HCT116 (cell line): ENCODE data around the gene TJP1. TPM values are rescaled to one million over a fixed set of nuclear protein-coding genes. Genes with fewer than 3 reads are reported as not detected.

Experiments used
- ATAC-seq: fragments of 200-7000 bp; cut with Tn5 transposase; 2 replicates; pipeline ENCODE4 v1.9.1; 2020; ENCODE audit warnings: mild to moderate bottlenecking, moderate library complexity
- BruUV-seq: library from RNA; stranded (reverse); fragments of 400-500 nt; replicated peaks from 2 replicates; lab custom pipeline; 2021; lab: Mats Ljungman, UMichigan
- CTCF ChIA-PET: fragments of 300-600 bp; sonication (Branson Sonifier 250); formaldehyde crosslinking; loops from one replicate; lab custom pipeline; 2021; ENCODE audit warnings: antibody characterized with exemption; lab: Charles Lee
- POLR2A ChIA-PET: fragments of 300-600, 350-600 bp; sonication (Branson Sonifier 250); formaldehyde crosslinking; loops from one replicate; lab custom pipeline; 2021; ENCODE audit warnings: antibody characterized with exemption; lab: Charles Lee
- RAD21 ChIA-PET, 2 experiments: fragments of 300-600 bp; sonication (Branson Sonifier 250); formaldehyde crosslinking; loops; one replicate each; lab custom pipeline; 2023; ENCODE audit warnings: low total read pairs in 2 of 2; ENCODE audit not compliant: uncharacterized antibody in 2 of 2, unreplicated experiment in 2 of 2, low non-redundant PET in 1 of 2; lab: Charles Lee
- DNase-seq: peaks from one replicate; pipeline ENCODE4 v3.0.0-alpha.2; 2010; ENCODE audit warnings: low read depth, low spot score
- H2AFZ ChIP-seq: fragments of 200-600 bp; shearing (Covaris generic), sonication (generic); 2 replicates; pipeline ENCODE4 v1.6.1; 2017; ENCODE audit warnings: low read depth, mixed run types, mixed read lengths, antibody characterized with exemption, low read length; ENCODE audit not compliant: poor library complexity, severe bottlenecking
- H3K27ac ChIP-seq: 2 replicates; pipeline ENCODE4 v1.5.1; 2012; ENCODE audit warnings: low read depth, low read length
- H3K27me3 ChIP-seq: fragments of 200-600 bp; sonication (generic); 2 replicates; pipeline ENCODE4 v1.6.1; 2016; ENCODE audit warnings: mixed run types, low read length, mixed read lengths; ENCODE audit not compliant: insufficient read depth
- H3K36me3 ChIP-seq, 2 experiments: fragments of 200-500 bp in 1 of 2; fragments of 200-600 bp in 1 of 2; sonication (Bioruptor generic) in 1 of 2; sonication (generic) in 1 of 2; 2 replicates each; pipeline versions ENCODE4 v1.5.1 to v1.6.1; 2014 to 2016; ENCODE audit warnings: low read length in 2 of 2, inconsistent platforms in 1 of 2, mixed read lengths in 1 of 2, mixed run types in 1 of 2; ENCODE audit not compliant: insufficient read depth in 2 of 2, control insufficient read depth in 1 of 2
- H3K4me1 ChIP-seq, 2 experiments: fragments of 200-600 bp in 1 of 2; sonication (generic) in 1 of 2; 2 replicates each; pipeline versions ENCODE4 v1.5.1 to v1.6.1; 2012 to 2017; ENCODE audit warnings: low read length in 2 of 2, inconsistent platforms in 1 of 2, mild to moderate bottlenecking in 1 of 2, mixed read lengths in 1 of 2, mixed run types in 1 of 2, moderate library complexity in 1 of 2; ENCODE audit not compliant: insufficient read depth in 2 of 2, control insufficient read depth in 1 of 2
- H3K4me2 ChIP-seq: fragments of 200-600 bp; sonication (generic); 2 replicates; pipeline ENCODE4 v1.6.1; 2017; ENCODE audit warnings: mixed run types, low read length, mixed read lengths
- H3K4me3 ChIP-seq, 2 experiments: fragments of 200-600 bp in 1 of 2; sonication (generic) in 1 of 2; replicated peaks in 1 of 2; 2 replicates each; pipeline ENCODE4 v1.5.1; 2011 to 2016; ENCODE audit warnings: low read length in 2 of 2, control low read depth in 1 of 2, low read depth in 1 of 2, mild to moderate bottlenecking in 1 of 2, mixed read lengths in 1 of 2, mixed run types in 1 of 2
- H3K79me2 ChIP-seq: fragments of 200-600 bp; sonication (generic); 2 replicates; pipeline ENCODE4 v1.6.1; 2017; ENCODE audit warnings: mild to moderate bottlenecking, mixed run types, low read length, moderate library complexity, mixed read lengths; ENCODE audit not compliant: insufficient read depth
- H3K9ac ChIP-seq: fragments of 200-600 bp; sonication (generic); 2 replicates; pipeline ENCODE4 v1.6.1; 2016; ENCODE audit warnings: low read length, mixed read lengths
- H3K9me2 ChIP-seq: fragments of 200-600 bp; sonication (generic), shearing (Covaris generic); 2 replicates; pipeline ENCODE4 v1.6.1; 2017; ENCODE audit warnings: mixed run types, mild to moderate bottlenecking, moderate library complexity; ENCODE audit not compliant: insufficient read depth
- H3K9me3 ChIP-seq, 2 experiments: fragments of 200-500 bp in 1 of 2; fragments of 200-600 bp in 1 of 2; sonication (Bioruptor generic) in 1 of 2; sonication (generic) in 1 of 2; 2 replicates each; pipeline ENCODE4 v1.6.1; 2014 to 2017; ENCODE audit warnings: low read length in 2 of 2, mixed read lengths in 2 of 2, inconsistent platforms in 1 of 2, low read depth in 1 of 2, mild to moderate bottlenecking in 1 of 2, mixed run types in 1 of 2, moderate library complexity in 1 of 2; ENCODE audit not compliant: control insufficient read depth in 1 of 2, insufficient read depth in 1 of 2
- H4K20me1 ChIP-seq: fragments of 200-600 bp; sonication (generic), shearing (Covaris generic); 2 replicates; pipeline ENCODE4 v1.6.1; 2017; ENCODE audit warnings: mixed run types, mild to moderate bottlenecking, moderate library complexity; ENCODE audit not compliant: insufficient read depth
- CTCF ChIP-seq, 3 experiments: fragments of 200-600 bp in 1 of 3; sonication (generic) in 1 of 3; IDR thresholded peaks in 2 of 3; conservative IDR thresholded peaks in 1 of 3; 2 replicates each; pipeline ENCODE4 v1.5.1; 2012 to 2017; ENCODE audit warnings: low read depth in 2 of 3, low read length in 2 of 3, antibody characterized with exemption in 1 of 3, borderline replicate concordance in 1 of 3, control low read depth in 1 of 3, mild to moderate bottlenecking in 1 of 3, mixed read lengths in 1 of 3, mixed run types in 1 of 3, moderate library complexity in 1 of 3; ENCODE audit not compliant: insufficient read depth in 1 of 3
- ELF1 ChIP-seq: IDR thresholded peaks from 2 replicates; pipeline ENCODE4 v1.6.1; 2012; ENCODE audit warnings: low read depth, borderline replicate concordance
- EZH2 ChIP-seq: fragments of 200-600 bp; sonication (generic); IDR thresholded peaks from 2 replicates; pipeline ENCODE4 v1.6.1; 2017; ENCODE audit warnings: antibody characterized with exemption, mixed run types
- JUND ChIP-seq: IDR thresholded peaks from 2 replicates; pipeline ENCODE4 v1.6.1; 2012
- POLR2A ChIP-seq: IDR thresholded peaks from 2 replicates; pipeline ENCODE4 v1.7.0; 2011; ENCODE audit warnings: borderline replicate concordance; ENCODE audit not compliant: insufficient read depth, insufficient read length; ENCODE audit errors: extremely low read depth
- SIN3A ChIP-seq: IDR thresholded peaks from 2 replicates; pipeline ENCODE4 v1.6.1; 2012; ENCODE audit warnings: low read depth
- TCF7L2 ChIP-seq: IDR thresholded peaks from 2 replicates; pipeline ENCODE4 v1.7.0; 2011; ENCODE audit warnings: borderline replicate concordance, inconsistent platforms; ENCODE audit not compliant: insufficient read depth, insufficient read length; ENCODE audit errors: extremely low read depth
- YY1 ChIP-seq: IDR thresholded peaks from 2 replicates; pipeline ENCODE4 v1.6.1; 2011; ENCODE audit warnings: low read length, low read depth, moderate library complexity, mild to moderate bottlenecking; ENCODE audit not compliant: insufficient replicate concordance; ENCODE audit errors: extremely low read depth
- ZBTB33 ChIP-seq: IDR thresholded peaks from 2 replicates; pipeline ENCODE4 v1.6.1; 2011; ENCODE audit warnings: mild to moderate bottlenecking, low read length, moderate library complexity; ENCODE audit not compliant: insufficient replicate concordance; ENCODE audit errors: extremely low read depth
- ZFX ChIP-seq: fragments of 450-650 bp; IDR thresholded peaks from 2 replicates; pipeline ENCODE4 v1.6.1; 2017
- intact Hi-C: fragments of 100-400 bp; cut with micrococcal nuclease; formaldehyde crosslinking; loops from 2 replicates; pipeline ENCODE4 v1.10.0; 2022
- total RNA-seq: library from RNA; stranded (reverse); gene quantifications from one replicate; pipeline ENCODE4 v1.2.1, GENCODE V29; 2021; ENCODE audit not compliant: unreplicated experiment

Gene TJP1
- total RNA-seq, 1 experiment from 2014 or later: 83.6 TPM

GRCh38 chr15:29854413-29854812 lies 32.1 kb upstream of the TJP1 start:
- no peak for DNase-seq
- CTCF ChIA-PET: no interaction called here
- no TSS peak for BruUV-seq
- no peak overlapping the region for H3K4me2 ChIP-seq
- TF ChIP-seq POLR2A: no peak
- TF ChIP-seq TCF7L2: no peak
- no peak for TF ChIP-seq CTCF (IDR thresholded peaks at IDR 0.05 in 2 of 3, conservative IDR thresholded peaks at IDR 0.05 in 1 of 3; ENCODE audit: borderline replicate concordance in 1 of 3, insufficient read depth in 1 of 3, low read depth in 2 of 3, low read length in 2 of 3)
- TF ChIP-seq ZBTB33: no peak
- TF ChIP-seq SIN3A: no peak
- no peak for TF ChIP-seq JUND
- no peak for TF ChIP-seq ZFX
- no peak for TF ChIP-seq ELF1
- TF ChIP-seq EZH2: no peak
- no peak for TF ChIP-seq YY1
- H3K9ac ChIP-seq: no peak overlapping the region
- H3K79me2 ChIP-seq: no peaks in the 10 kb centered on the region
- RAD21 ChIA-PET: interaction anchor here in 1 of 2 experiments (0.6 kb wide), 1 partner anchor 220 kb away, joined by 3 read pairs; no protein-coding TSS in a partner anchor
- no peaks in the 10 kb centered on the region for H4K20me1 ChIP-seq
- H3K36me3 ChIP-seq: no peaks in the 10 kb centered on the region
- no peak overlapping the region for H2AFZ ChIP-seq
- no peaks in the 10 kb centered on the region for H3K27me3 ChIP-seq
- POLR2A ChIA-PET: no interaction called here
- no peak overlapping the region for H3K4me3 ChIP-seq
- H3K9me2 ChIP-seq: no peaks in the 10 kb centered on the region
- ATAC-seq: no peak
- intact Hi-C loops: no loop called here
- no peaks in the 10 kb centered on the region for H3K9me3 ChIP-seq
- peaks cover under 1 to 18% of the 10 kb centered on the region in 2 experiments; a peak in 3 of 4 replicates for H3K4me1 ChIP-seq
- H3K27ac ChIP-seq: no peak overlapping the region
